SKM-1 (cell line): ENCODE results near the gene CPNE9.
A peak's percentile ranks its signal among the peaks of the same experiment; 100 is the strongest.
"Not testable (repeated sequence)": the region's sequence is repeated elsewhere in the genome, so short reads cannot be mapped to it uniquely, and the experiment has no call there.

Experiments used
- DNase-seq: peaks from one replicate; lab custom pipeline; 2025; ENCODE audit not compliant: unreplicated experiment; lab: John Stamatoyannopoulos, UW

Gene CPNE9

DNA sequence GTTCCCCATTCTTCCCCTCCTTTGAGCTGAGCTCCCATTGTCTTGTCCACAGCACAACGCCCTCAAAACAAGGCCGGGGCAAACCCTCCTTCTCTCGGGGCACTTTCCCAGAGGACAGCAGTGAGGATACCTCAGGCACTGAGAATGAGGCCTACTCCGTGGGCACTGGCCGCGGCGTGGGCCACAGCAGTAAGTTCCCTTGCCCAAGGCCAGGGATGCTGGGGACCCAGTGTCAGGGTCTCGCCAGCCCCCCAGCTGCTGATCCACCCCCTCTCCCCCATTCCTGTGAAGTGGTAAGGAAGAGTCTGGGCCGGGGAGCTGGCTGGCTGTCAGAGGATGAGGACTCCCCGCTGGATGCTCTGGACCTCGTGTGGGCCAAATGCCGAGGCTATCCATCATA, 41.9 kb downstream of the CPNE9 start:
- no peak for DNase-seq

DNA sequence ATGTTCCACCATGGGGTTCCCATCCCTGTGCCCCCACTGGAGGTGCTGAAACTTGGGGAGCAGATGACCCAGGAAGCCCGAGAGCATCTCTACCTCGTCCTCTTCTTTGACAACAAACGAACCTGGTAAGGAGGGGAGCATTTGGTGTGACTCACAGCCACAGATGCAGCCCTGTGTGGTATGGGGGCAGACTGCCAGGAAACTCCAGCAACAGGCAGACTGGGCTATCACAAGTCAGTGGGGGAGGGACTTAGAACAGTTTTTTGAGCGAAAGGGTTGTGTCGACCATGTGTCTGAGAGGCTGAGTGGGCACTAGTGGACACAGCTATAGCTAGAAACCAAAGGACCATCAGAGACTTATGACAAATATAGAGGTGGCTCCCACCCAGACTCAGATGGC, 42.7 kb downstream of the CPNE9 start:
- no peak for DNase-seq

GRCh38 chr3:9747267-9747666, 43.6 kb downstream of the CPNE9 start:
- no peak for DNase-seq

DNA sequence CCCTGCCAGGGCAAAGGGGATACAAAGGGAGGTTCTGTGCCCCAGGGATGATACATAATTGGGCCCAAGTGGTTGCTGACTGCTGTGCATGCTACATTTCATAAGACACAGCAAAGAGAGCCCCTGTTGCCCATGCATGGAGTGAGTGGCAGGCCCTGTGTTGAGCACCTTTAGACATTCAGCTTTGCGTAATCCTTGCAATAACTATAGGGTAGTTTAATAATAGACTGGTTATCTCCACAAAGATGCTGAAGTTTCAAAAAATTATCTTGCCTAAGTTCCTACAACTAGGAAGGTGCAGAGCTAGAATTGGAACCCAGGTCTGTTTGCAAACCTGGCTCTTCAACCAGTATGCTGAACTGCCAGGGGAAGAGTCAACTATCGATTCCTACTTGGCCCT, 44.4 kb downstream of the CPNE9 start:
- DNase-seq: no peak

DNA sequence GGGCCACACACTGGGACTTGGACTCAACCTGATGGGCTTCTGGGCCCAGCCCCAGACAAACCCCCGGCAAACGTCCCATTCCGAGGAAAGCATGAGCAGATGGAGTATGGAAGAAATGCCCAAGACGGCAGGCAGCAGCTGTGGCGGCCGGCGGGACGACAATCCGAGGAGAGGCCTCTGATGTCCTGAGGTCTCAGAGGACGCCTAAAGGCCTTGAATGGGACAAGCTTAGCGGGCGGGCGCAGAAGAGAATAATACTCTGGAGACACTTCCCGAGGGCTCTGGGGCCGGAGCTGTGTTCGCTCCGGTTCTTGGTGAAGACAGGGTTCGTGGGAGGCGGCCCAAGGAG, 45.6 kb downstream of the CPNE9 start:
- no peak for DNase-seq

DNA sequence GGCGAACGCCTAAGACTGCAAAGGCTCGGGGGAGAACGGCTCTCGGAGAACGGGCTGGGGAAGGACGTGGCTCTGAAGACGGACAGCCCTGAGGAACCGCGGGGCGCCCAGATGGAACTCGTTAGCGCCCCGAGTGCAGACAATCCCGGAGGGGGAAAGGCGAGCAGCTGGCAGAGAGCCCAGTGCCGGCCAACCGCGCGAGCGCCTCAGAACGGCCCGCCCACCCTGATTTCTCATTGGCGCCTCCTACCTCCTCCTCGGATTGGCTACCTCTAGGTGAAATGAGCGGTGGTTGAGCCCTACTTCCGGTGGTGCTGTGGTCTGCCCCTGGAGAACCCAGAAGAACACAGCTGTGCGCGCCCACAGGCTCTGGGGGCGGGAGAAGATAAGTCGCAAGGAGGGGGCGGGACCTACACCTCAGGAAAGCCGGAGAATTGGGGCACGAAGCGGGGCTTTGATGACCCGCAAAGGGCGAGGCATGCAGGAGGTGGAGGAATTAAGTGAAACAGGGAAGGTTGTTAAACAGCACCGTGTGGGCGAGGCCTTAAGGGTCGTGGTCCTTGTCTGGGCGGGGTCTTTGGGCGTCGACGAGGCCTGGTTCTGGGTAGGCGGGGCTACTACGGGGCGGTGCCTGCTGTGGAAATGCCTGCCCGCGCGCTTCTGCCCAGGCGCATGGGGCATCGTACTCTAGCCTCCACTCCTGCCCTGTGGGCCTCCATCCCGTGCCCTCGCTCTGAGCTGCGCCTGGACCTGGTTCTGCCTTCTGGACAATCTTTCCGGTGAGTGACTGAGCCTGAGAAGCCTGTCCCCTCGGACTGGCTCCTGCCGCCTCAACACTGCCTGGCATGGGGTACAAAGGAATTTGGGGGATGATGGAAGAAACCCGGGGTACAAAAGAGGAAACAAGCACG, 46.3 kb downstream of the CPNE9 start, which contains the start of gene OGG1:
OGG1 (plus strand) TSS at position 308 of the 911 bp plus-strand sequence; CDS start at position 643, 335 bp downstream.
- peak; percentile 98 for DNase-seq

GRCh38 chr3:9750556-9751411, 47.2 kb downstream of the CPNE9 start:
- no peak for DNase-seq

- no peak for DNase-seq
Measured at GRCh38 chr3:9754678-9755077, 51.0 kb downstream of the CPNE9 start.

GRCh38 chr3:9757427-9757826, 53.8 kb downstream of the CPNE9 start:
- no peak for DNase-seq

- DNase-seq: no peak
Measured at GRCh38 chr3:9760779-9761505, 57.3 kb downstream of the CPNE9 start.

- no peak for DNase-seq
Measured at GRCh38 chr3:9761919-9762318, 58.3 kb downstream of the CPNE9 start.

DNA sequence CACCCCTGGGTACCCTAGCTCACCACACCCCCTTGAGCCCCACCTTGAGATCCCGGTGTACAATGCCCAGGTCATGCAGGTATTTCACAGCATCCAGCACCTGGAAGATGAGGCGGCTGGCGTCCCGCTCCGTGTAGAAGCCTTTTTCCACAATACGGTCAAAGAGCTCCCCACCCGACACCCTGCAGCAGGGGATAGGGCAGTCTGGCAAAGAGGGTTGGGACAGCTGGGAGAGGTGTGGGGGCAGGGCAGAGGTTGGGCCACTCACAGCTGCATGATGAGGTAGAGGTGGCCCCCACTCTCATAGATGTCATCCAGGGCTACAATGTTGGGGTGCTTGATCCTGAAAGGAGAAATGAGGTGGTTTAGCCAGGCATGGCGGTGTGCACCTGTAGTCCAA, 59.2 kb downstream of the CPNE9 start:
- DNase-seq: no peak

GRCh38 chr3:9765865-9766264, 62.2 kb downstream of the CPNE9 start:
- DNase-seq: no peak

- DNase-seq: no peak
Measured at GRCh38 chr3:9767418-9767817, 63.8 kb downstream of the CPNE9 start.

GRCh38 chr3:9768141-9768775, 64.6 kb downstream of the CPNE9 start:
- DNase-seq: no peak

- DNase-seq: no peak
Measured at GRCh38 chr3:9769012-9769411, 65.4 kb downstream of the CPNE9 start.

DNA sequence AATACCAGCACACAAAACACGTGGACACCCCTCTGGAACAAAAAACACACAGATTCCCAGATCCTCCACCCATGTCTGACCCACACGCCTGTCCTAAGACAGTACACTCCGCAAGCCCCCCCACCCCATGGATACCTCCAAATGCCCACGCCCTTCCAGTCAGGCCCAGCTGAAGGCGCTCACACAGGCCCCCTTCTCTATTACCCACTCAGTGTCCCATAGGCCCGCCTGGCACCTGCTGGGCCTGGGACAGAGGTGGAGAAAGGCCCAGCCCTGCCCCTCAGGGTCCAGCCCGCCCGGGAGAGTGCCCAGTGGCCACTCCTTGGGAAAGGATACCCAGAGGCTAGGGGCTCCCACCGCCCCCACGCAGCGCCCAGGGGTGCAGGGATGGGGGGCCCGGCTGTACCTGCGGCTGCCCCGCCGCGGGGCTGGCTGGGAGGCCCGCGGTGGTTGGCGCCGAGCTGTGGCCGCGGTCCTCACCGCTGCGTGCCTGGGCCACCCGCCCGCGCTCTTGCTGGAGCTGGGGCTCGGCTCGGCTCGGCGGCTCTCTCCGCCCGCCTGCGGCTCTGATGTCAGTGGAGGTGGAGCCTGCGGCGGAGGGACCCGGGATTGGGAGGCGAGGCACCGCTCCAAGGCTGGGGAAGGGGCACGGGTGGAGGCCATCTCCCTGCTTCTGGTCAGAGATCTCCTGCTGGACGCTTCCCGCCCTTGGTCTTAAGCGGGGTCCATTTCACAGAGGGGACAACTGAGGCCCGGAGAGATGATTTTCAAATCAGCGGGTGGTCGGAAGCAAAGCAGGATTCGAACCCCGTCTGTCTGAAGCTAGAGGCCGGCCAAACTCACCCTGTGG, 66.0 kb downstream of the CPNE9 start, which contains the start of gene CAMK1:
CAMK1 (minus strand) TSS at position 522 of the 850 bp plus-strand sequence. CDS start 2,198 bp downstream, outside the sequence.
- DNase-seq: no peak

DNA sequence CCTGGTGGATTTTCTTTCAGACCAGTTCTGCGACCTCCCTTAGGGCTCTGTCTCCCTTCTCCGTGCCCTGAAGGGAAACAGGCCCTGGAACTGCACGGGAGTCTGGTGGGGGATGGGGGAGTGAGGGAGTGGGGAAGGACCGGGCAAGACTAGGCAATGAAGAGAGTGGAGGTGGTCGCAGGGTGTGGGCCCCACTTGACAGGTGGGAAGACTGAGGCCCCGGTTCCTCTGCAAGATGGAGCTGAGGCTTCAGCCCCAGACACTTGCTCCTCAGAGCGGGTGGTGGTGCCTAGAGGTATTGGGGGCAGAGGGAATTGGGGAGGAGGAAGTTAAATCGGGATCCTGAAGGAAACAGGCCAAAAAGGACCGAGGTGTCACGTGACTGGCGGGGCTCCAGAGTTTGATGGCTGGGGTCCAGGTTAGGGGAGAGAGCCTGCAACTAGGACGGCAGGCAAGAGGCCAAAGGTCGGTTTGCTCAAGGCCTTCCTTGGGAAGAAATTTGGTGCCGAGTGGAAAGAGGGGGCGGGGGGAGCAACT, 66.7 kb downstream of the CPNE9 start:
- no peak for DNase-seq

DNA sequence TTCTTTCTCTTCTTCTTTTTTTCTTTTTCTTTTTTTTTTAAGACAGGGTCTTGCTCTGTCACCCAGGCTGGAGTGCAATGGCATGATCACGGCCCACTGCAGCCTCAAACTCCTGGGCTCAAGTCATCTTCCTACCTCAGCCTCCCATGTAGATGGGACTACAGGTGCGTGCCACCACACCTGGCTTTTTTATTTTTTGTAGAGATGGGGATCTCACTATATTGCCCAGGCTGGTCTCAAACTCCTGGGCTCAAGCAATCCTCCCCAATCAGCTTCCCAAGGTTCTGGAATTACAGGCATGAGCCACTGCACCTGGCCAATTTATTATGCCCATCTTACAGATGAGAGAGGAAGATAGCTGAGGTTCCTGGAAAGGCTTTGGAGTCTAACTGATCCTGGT, 67.4 kb downstream of the CPNE9 start:
- DNase-seq: not testable (repeated sequence)
